Measurements from ENCODE around the gene TMEM255B. TPM values are rescaled to one million over a fixed set of nuclear protein-coding genes. Genes with fewer than 3 reads are reported as not detected.

The TMEM255B gene
- total RNA-seq, 4 donors from 2014 or later, result 1.8 to 17.3 (median 3.5) TPM; not detected in 1

- Histone ChIP-seq H3K9me3 (peaks cover 0 to 11% (median 1%) of the 10 kb centered on the region in 4 donors), H3K27ac (no peak overlapping the region), H3K4me1 (peaks cover 0 to 6% (median 0%) of the 10 kb centered on the region in 4 donors), H3K4me3 (no peak overlapping the region), H3K36me3 (no peaks in the 10 kb centered on the region), H3K27me3 (no peaks in the 10 kb centered on the region)
- DNase-seq, result no peak
- no peak for TF ChIP-seq CTCF (IDR thresholded peaks at IDR 0.05)
- no peak for TF ChIP-seq POLR2A (IDR thresholded peaks at IDR 0.05)
These were observed 46.5 kb downstream of the TMEM255B start for GRCh38 chr13:113805431-113806103.

GRCh38 chr13:113806104-113806471 is 47.1 kb downstream of the TMEM255B start:
- Histone ChIP-seq H3K4me1 (peaks cover 0 to 6% (median 0%) of the 10 kb centered on the region in 4 donors), H3K4me3 (no peak overlapping the region), H3K27me3 (no peaks in the 10 kb centered on the region), H3K36me3 (no peaks in the 10 kb centered on the region), H3K9me3 (peaks cover 0 to 11% (median 1%) of the 10 kb centered on the region in 4 donors), H3K27ac (no peak overlapping the region)
- no peak for TF ChIP-seq POLR2A (IDR thresholded peaks at IDR 0.05)
- TF ChIP-seq CTCF (IDR thresholded peaks at IDR 0.05), result no peak
- no peak for DNase-seq

- Histone ChIP-seq H3K9me3 (peaks cover 0 to 11% (median 1%) of the 10 kb centered on the region in 4 donors), H3K36me3 (no peaks in the 10 kb centered on the region), H3K27me3 (no peaks in the 10 kb centered on the region), H3K4me3 (no peak overlapping the region), H3K4me1 (peaks cover 0 to 6% (median 0%) of the 10 kb centered on the region in 4 donors), H3K27ac (no peak overlapping the region)
- no peak for DNase-seq
- no peak for TF ChIP-seq CTCF (IDR thresholded peaks at IDR 0.05)
- TF ChIP-seq POLR2A (IDR thresholded peaks at IDR 0.05), result no peak
These were observed 47.5 kb downstream of the TMEM255B start for GRCh38 chr13:113806526-113806925.

- H3K27me3 ChIP-seq, result no peaks in the 10 kb centered on the region
- DNase-seq, result no peak
- H3K27ac ChIP-seq, result no peak overlapping the region
- no peaks in the 10 kb centered on the region for H3K4me1 ChIP-seq
- TF ChIP-seq POLR2A (IDR thresholded peaks at IDR 0.05) (no peak), CTCF (IDR thresholded peaks at IDR 0.05) (no peak)
- no peak overlapping the region for H3K4me3 ChIP-seq
- peaks cover 0 to 11% (median 1%) of the 10 kb centered on the region in 4 donors for H3K9me3 ChIP-seq
- H3K36me3 ChIP-seq, result no peaks in the 10 kb centered on the region
These were observed 49.2 kb downstream of the TMEM255B start for GRCh38 chr13:113808058-113808834.

GRCh38 chr13:113809934-113810333 is 50.9 kb downstream of the TMEM255B start:
- no peak overlapping the region for H3K27ac ChIP-seq
- no peaks in the 10 kb centered on the region for H3K36me3 ChIP-seq
- TF ChIP-seq CTCF (IDR thresholded peaks at IDR 0.05) (no peak), POLR2A (IDR thresholded peaks at IDR 0.05) (no peak)
- H3K27me3 ChIP-seq, result no peaks in the 10 kb centered on the region
- peaks cover 0 to 11% (median 1%) of the 10 kb centered on the region in 4 donors for H3K9me3 ChIP-seq
- H3K4me3 ChIP-seq, result no peak overlapping the region
- no peak for DNase-seq
- H3K4me1 ChIP-seq, result no peaks in the 10 kb centered on the region

Data from Peyer's patch (tissue), 4 donors.